Measurements from ENCODE around the gene PIPOX.
"Not testable (repeated sequence)": the region's sequence is repeated elsewhere in the genome, so short reads cannot be mapped to it uniquely, and the experiment has no call there.

PIPOX gene

GRCh38 chr17:29076087-29076486 lies 33.1 kb downstream of the PIPOX start:
- DNase-seq (ENCODE audit: low spot score): no peak

DNA sequence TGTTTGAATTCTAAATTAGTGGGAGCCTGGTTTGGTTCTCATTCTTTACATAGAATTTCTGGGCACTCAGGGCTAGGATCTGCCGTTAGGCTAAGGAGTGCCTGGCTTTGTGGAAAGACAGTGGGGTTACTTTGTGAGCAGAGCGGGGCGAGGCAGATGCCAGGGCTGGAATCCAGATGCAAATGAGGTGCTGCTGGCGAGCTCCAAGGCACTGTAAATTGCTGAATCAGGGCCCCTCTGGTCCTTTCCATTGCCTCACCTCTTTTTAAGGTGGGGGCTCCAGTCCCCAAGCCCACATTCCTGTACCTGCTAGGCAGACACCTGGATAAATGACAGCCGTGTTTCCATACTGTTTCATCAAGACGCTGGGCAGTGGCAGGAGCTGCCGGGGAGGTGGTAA lies 33.8 kb downstream of the PIPOX start:
- no peak for DNase-seq (ENCODE audit: low spot score)

DNA sequence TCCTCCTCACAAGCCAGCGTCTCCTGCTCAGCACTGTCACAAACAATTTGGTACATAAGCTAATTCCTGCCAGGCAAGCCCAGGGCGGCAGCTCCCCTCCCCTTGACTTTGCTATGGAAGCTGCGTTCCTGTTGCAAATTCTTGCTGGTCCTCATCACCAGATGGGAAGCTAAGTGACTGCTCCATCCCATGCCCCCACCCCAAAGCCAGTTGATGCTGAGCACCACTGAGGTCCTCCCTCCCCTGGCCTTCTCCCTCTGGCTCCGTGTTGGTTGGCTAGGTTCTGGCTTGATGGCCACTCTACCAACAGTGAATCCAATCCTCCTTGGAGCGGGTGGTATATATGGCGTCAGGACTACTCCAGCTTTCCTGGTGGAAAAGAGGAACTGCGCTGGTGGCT lies 34.4 kb downstream of the PIPOX start:
- DNase-seq (ENCODE audit: low spot score): no peak

- DNase-seq (ENCODE audit: low spot score): no peak
These were observed 35.5 kb downstream of the PIPOX start for GRCh38 chr17:29078183-29079045.

- DNase-seq (ENCODE audit: low spot score): no peak
These were observed 36.5 kb downstream of the PIPOX start for GRCh38 chr17:29079433-29079832.

GRCh38 chr17:29079887-29080286 lies 36.9 kb downstream of the PIPOX start:
- DNase-seq (ENCODE audit: low spot score): no peak

DNA sequence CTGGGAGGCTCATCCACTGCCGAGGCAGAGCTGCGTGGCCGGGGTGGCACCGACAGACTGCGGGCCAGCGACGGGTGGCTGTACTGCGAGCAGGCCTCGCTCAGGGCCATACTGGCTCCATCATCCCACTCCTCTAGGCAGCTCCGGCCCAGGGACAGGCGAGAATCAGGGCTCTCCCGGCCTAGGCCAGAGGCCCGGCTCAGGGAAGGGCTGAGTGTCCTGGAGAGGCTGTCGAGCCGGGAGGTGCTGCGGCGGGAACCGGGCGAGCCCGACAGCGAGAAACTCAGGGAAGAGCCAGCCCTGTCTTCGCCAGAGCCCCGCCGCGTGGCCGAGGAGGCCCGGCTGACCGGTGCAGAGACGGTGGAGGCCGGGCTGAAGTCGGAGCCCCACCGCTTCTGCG lies 37.4 kb downstream of the PIPOX start:
- no peak for DNase-seq (ENCODE audit: low spot score)

DNA sequence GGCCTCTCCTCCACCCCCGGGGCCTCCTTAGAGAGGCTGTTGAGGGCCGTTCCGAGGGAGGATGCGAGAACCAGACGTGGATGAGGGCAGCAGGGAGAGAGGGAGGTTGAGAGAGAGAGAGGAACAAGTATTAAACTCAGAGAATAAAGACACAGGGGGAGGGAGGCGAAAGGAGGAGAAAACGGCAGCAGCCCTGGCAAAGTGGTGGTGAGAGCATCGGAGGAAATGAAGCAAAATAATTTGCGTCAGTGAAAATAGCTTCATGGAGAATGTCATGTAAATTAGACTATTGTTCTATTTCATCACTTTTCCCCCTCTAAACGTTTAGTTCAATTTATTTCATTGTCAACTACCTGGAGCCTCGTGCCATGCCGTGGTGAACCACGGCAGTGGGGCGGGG lies 38.0 kb downstream of the PIPOX start:
- no peak for DNase-seq (ENCODE audit: low spot score)

DNA sequence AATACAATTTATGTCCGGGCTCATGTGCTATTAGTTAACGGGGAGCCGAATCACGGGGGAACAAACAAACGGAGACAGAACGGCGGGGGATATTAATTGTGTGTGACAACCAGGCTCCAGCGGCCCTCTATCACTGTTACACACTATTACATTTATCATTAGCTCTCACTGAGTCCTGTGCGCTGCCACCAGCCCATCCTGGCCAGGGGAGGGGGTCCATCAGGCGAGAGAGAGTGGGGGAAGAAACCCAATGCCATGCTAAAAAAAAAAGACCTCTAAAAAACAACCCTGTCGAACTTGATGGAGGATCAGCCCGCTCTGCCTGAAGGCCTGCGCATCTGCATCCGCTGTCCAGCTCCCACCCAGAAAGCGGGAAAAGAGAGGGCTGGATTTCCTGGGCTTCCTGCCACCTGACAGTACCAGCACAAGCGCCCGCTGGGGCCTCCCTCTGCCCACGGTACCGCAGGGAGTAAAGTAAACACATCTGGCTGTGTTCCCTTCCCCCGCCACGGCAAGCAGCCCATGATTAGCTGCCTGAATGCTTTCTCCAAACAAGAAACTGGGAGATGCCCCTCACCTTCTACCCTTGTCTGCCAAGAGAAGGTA lies 41.7 kb downstream of the PIPOX start:
- DNase-seq (ENCODE audit: low spot score): no peak

- DNase-seq (ENCODE audit: low spot score): no peak
These were observed 42.3 kb downstream of the PIPOX start for GRCh38 chr17:29085223-29085622.

DNA sequence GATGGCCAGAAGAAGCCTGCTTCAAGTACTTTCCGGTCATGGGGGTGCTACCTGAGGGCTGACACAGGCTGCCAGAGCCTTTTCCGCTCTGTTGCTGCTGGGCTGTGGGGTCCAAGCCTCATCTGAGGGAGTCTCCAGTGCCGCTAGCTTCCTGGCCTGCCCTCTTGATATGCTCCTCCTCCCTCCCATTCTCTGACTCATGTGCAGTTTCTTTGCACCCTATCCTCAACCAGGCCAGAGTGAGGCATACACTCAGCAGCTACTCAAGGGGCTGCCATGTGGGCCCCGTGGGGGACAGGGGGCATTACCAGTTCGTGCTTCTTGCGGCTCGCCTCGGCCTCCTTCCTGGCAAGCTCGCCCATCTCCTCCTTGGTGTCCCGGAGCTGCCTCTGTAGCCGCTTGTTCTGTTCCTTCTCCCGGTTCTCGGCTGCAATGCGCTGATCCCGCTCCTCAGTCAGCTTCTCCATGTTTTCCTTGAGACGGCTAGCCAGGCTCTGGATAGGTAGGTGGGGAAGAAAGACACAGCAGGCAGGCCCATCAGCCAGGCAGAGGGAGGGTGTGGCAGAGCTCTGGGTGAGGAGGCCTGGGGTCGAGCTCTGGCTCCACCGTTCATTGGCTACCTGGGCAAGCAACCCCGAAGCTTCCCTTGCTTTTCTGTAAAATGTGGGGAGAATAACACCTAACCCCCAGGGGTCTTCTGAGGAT lies 43.8 kb downstream of the PIPOX start:
- no peak for DNase-seq (ENCODE audit: low spot score)

GRCh38 chr17:29088782-29089181 lies 45.8 kb downstream of the PIPOX start:
- not testable (repeated sequence) for DNase-seq (ENCODE audit: low spot score)

- no peak for DNase-seq (ENCODE audit: low spot score)
These were observed 46.7 kb downstream of the PIPOX start for GRCh38 chr17:29089601-29090044.

GRCh38 chr17:29090108-29090507 lies 47.2 kb downstream of the PIPOX start:
- no peak for DNase-seq (ENCODE audit: low spot score)

GRCh38 chr17:29090750-29091605 lies 48.0 kb downstream of the PIPOX start:
- peak; percentile 67 for DNase-seq (ENCODE audit: low spot score)

GRCh38 chr17:29091606-29092289 lies 48.8 kb downstream of the PIPOX start:
- peak; percentile 78 for DNase-seq (ENCODE audit: low spot score)

DNA sequence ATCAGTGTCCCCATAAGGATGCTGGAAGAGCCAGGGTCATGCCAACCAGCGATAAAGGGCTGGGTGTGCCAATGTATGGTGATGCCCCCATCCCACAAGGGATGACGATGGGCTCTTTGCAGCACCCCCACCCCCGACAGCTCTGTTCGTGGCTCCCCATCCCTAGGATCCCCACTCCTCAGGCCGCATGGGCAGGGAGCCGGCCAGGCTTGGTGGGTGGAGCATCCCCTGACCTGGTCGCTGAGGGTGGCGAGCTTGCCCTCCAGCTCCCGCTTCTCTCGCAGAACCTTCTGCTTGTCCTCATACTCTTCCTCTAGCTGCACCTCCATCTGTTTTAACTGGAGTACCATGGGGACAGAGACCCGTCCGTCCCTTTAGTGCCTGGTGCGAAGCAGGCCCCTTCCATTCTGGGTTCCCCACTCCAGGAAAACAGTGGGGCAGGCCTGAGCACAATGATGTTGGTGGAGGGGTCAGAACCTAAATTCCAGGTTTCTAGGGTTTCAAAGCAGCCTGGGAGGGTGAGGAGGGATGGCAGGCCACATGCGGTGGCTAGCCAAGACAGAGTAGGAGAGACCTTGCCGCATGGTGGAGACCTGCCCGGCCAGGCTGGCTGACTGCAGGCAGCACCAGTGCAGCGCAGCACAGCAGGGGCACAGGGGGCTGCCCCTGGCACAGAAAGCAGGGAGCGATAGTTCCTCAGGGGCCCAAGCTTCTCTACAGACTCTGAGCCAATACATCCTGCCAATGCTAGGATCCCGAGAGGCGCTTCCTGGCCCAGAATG lies 50.3 kb downstream of the PIPOX start:
- DNase-seq (ENCODE audit: low spot score): no peak

- no peak for DNase-seq (ENCODE audit: low spot score)
These were observed 51.3 kb downstream of the PIPOX start for GRCh38 chr17:29094101-29094708.

DNA sequence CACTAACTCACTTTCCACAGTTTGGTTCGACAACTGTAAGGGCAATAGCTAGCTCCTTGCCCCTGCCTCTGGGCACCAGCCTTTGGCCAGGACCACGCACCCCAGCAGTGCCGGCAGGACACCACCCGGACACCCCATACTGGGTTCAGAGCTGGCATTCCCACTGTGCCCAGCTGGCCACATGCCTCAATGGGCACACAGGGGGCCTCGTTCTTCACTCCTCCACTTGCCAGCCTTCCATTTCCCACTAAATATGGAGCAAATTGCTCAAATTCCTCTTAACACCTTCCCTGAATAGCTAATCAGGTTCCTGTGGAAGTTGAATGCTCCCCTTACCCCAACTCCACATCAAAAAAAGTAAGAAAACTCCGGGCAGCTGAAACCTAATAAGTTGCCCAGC lies 52.5 kb downstream of the PIPOX start:
- DNase-seq (ENCODE audit: low spot score): no peak

GRCh38 chr17:29096094-29096493 lies 53.2 kb downstream of the PIPOX start:
- DNase-seq (ENCODE audit: low spot score): no peak
